GM21390 (cell line): ENCODE results near the gene MEF2C.
A peak's percentile ranks its signal among the peaks of the same experiment; 100 is the strongest.

Experiments used
- ATAC-seq: cut with Tn5 transposase; IDR thresholded peaks from one replicate; pipeline ENCODE4 v1.9.1; 2021; ENCODE audit not compliant: unreplicated experiment

MEF2C gene

DNA sequence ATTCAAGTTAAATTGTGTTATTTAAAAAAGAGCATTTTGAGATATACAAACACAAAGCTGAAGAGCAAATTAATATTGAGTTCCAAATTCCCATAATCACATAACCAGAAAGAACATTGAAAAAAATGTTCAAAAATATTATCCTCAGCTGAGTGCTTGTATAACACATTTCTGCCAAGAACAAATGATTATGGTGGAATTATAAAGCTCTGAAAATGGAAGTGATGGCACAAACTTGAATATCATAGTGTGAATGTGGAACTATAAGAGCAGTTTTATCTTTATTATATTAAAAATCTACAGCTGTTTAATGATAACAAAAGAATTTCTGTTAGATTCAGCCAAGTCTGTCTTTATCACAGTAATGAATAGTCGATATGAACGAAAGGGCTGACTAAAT is 117.8 kb downstream of the MEF2C start:
- ATAC-seq = no peak

DNA sequence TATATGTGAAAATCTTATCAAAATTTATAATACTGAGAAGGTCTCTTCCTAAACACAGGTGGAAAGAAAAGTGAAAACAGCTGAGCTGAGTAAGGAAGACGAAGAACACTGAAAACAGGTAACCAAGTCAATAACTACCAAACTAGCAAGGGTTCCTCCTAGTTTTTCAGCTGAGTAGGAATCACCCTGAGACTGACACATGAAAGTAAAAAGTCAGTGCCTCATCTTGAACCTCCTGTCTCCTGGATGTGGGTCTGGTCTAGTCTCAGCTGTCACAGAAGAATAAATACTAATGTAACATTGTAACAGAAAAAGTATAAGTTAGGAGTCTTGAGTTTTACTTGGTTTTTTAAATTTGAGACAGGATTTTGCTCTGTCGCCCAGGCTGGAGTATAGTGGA is 121.0 kb downstream of the MEF2C start:
- ATAC-seq = no peak

DNA sequence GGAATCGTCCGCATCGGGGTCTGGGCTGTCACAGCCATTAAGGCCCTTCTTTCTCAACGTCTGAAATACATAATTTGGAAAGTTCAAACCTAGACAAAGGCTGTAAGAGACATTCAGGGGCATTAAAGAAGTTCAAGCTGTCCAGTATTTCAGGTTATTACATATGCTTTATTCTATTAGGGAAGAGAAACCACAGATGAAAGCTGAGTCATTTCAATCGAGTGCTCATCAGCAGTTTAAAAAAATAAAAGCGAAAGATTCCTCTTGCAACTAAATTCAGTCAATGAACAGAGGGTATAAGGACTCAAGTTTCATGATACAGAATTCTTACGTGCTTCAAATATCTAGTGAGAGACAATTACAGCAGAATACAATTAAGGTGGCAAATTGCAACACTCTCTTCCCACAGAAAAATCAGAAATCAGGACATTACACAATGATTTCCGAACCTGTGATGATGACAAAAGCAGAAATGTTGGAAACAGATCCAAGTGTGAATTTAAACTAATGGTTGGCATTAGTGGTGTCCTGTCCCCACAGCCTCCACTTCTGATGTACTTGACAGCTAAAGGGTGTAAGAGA is 121.6 kb downstream of the MEF2C start:
- no peak for ATAC-seq

DNA sequence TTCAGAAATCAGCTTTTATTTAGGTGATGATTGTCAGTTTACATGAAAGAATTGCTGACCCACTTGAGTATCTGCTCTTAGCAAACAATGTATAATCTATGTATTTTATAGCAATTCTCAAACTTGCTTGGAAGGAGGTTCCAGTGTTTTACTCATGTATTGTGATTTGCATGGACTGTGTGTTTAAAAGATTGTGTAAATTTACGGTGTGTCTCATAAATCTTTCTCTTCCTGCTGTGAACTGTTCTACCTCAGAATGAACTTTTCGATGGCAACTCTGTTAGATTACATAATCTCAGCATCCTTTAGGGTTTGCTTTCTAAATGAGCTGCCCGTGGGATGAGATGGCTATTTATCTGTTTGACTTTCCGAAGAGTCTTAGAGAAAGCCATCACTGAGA is 122.5 kb downstream of the MEF2C start:
- no peak for ATAC-seq

DNA sequence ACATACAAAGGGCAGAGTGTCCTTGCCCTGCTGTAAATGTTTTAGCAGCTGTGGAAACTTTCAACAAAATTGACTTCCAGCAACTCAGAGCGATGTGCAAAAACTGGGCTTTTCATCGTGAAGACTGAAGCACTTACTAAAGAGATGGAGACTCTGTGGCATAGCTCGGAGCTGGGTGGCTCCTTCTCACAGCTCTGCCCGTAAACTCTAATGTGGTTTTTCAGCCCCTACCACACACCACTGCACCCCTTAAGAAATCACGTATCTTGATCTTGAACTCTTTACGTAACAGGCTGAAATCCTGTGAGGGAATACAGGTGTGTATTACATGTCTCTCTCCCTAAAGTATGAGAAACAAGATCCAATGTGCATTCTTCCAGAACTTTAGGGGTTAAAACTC is 124.4 kb downstream of the MEF2C start:
- ATAC-seq = no peak

DNA sequence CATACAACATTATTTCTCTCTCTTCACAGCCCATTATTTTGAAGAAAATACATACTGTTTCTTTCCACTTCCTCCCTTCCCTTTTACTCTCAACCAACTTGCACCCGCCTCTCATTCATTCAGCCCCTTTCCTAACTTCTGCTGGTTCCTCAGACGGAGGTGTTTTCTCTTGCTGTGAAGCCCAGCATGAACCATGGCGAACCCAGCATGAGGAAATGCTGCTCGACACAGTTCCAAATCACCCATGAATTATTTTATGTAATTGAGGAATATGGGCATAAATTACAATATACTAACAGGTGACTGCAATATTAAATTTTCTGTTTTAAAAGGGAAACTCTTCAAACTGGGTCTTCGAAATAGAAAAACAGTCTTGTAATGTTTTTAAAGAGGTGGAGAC is 124.8 kb downstream of the MEF2C start:
- no peak for ATAC-seq

DNA sequence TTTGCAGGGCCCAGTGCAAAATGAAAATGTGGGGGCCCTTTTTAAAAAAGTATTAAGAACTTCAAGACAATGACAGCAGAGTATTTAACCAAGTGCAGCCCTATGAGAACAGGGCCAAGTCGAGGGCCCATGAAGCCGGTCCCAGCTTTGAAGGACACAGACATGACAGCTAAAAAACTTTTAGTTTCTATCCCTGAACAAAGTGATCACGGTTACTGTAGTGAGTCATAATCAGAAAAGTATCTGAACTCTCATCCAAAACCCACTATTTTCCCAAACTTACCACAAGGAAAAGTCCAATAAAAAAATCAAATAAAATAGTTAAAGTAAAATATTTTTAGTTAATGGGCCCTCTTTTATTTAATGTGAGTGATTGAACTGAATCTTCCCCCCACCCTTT is 126.0 kb downstream of the MEF2C start:
- ATAC-seq = no peak

DNA sequence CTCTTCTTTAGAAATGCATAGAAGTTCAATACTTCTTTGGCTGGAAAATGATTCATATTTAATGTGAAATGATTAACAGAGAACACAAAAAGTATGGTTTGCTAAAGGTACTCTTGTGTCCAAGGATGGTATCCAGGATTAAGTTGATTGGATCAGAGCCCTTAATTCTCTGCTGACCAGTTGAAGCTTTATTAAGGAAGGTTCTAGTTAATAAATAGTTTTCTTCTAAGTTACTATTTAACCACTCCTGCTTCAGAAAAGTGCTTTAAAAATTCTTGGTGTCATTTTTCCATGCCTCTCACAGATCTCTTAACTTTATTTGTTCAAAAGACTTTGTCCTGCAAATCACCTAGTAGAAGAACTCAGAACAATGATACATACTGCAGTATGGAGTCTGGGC is 134.3 kb downstream of the MEF2C start:
- no peak for ATAC-seq

DNA sequence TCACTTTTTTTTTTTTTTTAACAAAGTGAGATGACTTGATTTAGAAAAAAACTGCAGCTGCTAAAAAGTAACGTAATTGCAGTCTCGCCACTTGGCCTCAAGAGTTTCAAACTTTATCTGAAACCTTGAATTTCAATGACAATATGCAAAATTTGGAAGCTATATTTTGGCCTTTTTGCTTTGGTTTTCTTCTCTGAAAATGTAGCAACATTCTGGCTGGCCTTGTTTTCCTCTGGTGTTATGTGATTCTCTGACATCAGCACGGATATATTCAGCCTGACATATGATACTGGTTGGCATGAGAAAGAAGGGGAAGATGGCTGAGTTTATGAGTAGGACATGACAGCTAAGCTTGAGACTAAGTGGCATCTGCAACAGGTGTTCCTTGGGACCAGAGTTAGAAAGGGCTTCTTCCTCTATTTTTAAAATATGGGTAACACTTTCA is 136.5 kb downstream of the MEF2C start:
- ATAC-seq = peak; percentile 80

DNA sequence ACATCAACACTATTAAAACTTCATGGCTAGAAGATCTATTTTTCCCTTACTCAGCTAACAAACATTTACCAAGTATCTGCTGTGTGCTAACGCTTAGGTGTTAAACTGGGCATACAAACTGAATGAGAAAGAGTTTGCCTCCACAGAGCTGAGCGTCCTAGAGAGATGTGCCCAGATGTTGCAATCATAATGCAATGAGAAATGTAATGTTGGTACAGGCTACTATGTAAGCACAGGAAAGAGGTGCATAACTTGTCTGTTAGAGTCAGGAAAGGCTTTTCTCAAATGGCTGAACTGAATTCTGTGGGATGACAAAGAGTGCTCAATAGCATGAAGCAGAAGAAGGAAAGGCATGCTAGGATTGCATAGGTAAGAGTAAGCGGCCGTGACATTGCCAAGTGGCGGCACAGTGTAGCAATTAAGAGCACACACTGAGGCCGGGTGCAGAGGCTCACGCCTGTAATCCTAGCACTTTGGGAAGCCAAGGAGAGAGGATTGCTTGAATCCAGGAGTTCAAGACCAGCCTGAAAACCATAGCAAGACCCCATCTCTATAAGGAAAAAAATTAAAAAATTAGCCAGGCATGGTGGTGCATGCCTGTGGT is 137.8 kb downstream of the MEF2C start:
- no peak for ATAC-seq

DNA sequence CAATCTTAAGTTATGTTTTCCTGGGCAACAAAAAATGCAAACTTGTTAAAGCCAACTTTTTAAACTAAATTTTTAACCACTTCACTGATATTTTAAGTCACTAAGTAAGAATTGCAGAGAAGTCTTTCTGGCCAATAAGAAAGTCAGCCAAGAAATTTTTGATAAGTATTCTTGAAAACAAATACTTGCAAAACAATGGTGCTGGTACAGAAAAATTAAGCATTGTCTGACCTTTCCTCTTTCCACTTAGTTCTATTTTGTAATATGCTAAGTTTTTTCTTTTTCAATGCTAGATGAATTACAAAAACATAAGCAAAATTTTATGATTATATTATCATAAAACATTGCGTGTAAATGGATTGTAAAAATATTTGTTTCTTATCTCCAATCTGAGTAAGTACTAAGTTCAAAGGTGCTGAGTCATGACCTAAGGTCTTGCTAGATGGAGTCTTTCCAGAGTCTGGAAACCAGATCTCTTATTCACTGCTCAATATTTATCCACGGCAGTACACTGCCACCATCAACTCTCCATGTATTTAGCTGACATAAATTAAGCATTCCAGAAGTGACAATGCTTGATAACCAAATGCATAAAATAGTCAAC is 139.7 kb downstream of the MEF2C start:
- no peak for ATAC-seq

DNA sequence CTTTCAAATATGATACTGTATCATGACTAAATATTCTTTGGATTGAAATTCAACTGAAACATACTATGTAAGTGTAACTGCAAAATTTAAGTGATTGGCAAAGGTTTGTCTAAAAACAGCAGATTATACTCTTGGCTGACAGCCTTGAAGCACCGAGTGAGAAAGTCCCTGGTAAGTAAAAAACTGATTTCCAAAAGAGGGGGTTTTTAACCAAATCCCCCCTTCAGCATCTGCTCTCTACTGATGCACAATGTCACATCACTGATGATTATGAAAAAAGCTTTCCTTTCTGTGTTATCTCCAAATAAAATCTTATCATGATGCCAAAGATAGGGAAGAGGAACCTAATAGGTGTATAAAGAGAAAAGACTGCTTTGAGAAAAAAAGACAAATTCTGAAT is 141.0 kb downstream of the MEF2C start:
- no peak for ATAC-seq

DNA sequence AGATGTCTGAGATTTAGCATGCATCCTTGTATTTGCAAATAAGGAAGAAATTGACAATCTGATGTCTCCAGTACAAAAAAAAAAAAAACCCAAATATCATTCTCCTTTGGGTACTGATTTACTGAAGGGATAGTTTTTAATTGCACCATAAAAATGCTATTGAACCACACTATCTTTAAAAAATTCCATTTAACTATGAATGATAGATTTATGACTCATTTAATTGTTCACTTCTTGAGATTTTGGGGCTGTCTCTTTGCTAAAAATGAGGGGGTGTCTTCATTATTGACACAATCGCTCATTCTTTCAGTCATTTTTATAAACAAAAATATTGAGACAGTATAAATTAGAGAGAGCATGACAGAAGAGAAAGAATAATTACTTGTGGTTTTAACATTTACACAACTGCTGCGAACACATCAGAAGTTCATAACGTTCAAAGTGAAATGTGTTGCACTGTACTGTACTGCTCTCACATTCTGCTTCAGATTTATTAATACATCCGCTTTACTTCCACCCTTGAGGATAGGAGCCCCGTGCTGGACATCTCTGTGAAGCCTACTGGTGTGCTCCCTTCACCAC is 142.3 kb downstream of the MEF2C start:
- no peak for ATAC-seq

DNA sequence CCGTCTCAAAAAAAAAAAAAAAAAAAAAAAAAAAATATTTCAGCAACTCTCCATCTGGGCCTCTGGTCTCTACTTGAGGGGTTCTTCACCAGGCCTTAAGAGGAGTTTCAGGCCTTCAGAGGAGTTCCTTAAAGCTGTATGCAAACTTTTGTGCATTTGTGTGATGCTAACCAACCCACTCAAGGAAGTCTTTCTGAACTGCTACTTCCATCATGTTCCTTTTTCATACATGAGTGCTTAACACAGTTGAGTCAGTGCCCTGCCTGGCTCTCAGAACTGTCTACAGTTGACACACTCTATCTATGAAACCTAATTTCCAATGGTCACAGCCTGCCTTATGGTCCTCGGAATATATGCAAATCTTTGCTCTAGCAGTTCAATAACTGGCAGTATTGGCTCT is 146.5 kb downstream of the MEF2C start:
- peak; percentile 36 for ATAC-seq

DNA sequence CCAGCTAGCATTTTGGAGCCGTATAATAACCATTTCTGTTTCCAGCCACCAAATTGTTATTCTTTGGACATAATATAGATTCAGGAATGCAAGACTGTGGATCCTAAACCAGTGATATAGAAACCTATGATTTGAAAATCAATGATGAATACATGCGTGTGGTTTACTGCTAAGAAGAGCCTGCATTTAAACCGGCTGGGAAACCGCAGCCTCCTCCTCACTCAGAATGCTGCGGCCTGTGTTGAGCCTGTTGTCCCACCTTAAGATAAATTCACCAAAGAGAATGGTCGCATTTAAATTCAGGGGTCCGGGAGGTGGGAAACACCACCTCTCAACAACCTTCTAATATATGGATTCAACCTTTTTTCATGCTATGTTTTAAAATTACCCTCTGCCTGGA is 148.0 kb downstream of the MEF2C start:
- ATAC-seq = peak; percentile 22

DNA sequence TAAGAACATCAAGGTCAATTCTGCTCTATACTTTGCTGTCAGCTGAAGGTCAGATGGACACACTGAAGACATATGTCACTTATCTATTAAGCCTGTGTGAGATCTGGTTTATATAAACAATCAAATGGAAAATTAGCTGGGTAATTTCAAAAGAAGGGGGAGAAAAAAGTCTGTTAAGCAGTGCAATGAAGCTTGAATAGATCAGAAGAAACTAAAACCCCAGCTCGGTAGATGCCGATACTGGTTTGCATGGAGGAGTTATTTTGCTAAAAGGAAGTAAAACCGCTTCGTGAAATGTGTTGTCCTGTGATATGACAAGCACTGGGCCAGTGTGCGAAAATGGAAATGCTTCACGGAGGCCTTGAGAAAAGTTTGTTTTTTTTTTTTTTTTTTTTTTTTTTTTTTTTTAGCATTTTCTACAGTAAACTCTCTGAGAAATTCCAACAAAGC is 148.8 kb downstream of the MEF2C start:
- peak; percentile 46 for ATAC-seq

DNA sequence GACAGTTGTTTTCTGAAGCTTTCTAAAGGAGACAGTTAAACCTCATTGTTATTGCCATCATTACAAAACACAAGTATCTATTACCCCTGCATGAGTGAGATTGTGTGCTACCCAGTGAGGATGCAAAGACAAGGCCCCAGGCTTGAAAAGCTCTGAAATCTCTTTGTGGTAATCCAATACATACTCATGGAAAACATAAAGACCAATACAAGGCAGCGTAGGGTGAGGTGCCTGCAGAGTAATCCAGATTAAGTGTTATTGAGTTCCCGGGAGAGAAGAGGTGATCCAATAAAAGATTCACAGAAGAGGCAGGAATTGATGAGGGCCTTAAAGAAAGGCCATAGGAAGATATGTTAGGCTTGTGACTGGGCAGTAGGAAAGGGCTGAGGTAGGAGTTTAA is 150.1 kb downstream of the MEF2C start:
- ATAC-seq = no peak

DNA sequence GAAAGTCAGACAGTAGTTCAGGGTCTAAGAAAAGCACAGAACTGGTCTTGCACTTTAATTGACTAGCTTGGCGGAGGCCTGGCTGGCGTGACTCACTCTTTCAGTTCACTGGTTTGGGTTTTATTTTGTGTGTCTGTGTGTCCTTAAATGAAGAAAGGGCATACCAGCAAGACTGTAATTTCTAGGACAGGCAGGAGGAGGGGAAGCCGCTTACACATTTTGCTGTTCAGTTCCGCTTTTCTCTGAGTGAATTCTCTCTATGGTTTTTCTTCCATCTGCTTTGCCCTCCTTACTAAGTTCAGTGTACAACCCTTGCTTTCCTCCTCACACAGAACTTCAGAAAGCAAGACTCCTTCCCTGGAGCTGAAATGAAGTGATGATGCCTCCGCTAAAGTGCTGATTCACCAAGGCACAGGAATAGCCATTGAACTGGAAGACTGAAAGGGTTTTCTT is 150.8 kb downstream of the MEF2C start:
- peak; percentile 53 for ATAC-seq

DNA sequence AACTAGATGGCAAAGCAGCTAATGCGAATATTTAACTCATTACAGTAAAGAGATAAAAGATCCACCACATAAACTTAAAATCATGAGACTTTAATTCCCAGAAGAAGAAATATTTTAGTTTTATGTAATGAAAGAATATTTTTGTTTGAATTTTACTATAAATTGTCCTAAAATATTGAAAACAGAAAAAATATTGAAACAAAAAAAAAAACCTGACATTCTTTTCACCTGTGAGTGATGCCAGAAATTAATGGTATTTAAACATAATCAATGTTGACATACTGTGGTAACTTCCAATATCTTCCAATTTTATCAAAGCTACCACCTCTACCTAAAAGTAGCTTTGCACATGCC is 153.2 kb downstream of the MEF2C start:
- no peak for ATAC-seq

DNA sequence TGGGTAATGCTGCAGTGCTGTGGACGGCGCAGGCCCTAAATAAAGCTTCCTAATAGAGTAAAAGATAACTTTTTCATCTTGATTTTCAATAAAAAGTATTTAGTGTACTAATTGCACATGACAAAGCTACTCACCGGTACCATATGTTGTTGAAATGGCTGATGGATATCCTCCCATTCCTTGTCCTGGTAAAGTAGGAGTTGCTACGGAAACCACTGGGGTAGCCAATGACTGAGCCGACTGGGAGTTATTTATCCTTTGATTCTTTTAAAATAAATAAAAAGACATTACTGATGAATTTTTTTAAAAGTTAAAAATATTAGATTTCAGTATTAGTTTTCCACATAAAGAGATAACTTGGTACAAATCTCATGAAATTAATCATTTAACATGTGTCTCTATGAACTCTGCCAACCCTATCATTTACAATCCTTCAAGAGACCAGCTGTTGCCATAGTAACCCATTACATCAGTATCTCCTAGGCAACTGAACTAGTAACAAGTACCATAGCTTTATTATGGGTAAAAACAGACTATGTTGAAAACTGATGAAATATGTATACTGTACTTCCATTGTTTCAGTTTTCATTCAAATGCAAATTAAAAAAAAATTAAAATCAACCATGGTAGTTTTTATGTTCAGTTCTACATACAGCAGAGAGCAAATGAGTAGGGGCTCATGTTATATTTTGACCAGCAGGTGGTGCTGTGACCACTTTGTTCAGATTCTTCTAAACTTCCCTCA is 153.7 kb downstream of the MEF2C start:
- ATAC-seq = peak; percentile 32

DNA sequence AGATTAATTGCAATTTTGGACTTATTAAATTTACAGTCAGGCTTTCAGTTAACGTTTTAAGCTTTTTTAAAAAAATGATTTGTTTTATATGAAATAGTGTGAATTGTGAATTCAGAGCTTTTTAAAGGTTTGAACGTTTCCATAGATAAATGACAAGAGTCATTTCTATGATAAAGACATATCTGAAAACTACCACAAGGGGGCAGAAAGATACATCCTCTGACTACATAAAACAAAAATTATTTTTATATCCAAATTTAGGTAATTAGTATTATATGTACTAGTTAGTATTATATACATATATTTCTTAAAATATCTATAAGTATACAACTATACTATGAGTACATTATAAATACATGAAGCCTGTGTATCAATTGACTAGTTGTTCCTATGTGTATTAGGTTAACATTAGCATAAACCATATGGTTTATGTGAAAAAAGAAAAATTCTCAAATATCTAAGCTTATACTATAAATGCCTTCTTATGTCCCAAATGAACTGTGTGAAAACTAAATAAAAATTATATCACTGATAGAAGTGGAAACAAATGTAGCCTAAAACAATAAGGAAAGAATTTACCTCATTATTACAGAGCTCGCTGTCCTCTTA is 155.2 kb downstream of the MEF2C start:
- ATAC-seq = no peak
